Measurements from ENCODE around the gene FKBP1B. TPM values are rescaled to one million over a fixed set of nuclear protein-coding genes. Genes with fewer than 3 reads are reported as not detected.

FKBP1B gene
- total and polyA plus RNA-seq, 4 donors, result 5.9 to 24.8 (median 13.0) TPM

DNA sequence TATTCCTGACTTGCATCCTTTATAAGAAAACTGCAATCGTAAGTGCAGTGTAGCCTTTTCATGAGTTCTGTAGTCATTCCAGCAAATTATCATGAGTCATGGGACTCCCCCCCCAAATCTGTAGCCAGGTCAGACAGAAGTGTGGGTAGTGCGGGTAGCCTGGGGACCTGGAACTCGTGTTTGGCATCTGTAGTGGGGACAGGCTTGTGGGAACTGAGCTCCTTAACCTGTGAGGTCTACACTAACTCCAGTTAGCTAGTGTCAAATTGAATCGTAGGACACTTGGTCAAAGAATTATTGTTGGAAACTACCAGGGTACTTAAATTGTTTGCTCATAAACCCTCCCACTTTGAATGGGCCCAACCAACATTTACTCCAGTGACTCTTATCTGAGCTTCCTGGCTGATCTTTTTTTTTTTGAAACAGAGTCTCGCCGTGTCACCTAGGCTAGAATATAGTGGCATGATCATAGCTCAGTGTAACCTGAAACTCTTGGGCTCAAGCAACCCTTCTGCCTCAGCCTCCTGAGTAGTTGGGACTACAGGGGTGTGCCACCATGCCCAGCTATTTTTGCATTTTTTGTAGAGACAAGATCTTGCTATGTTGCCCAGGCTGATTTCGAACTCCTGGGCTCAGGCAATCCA, 61.2 kb downstream of the FKBP1B start:
- no peaks in the 10 kb centered on the region for H3K27me3 ChIP-seq (ENCODE audit: control insufficient read depth in 1 of 2, insufficient read depth in 2 of 2, low read length in 1 of 2)
- no peak for DNase-seq
- H3K4me1 ChIP-seq (ENCODE audit: control insufficient read depth in 1 of 2, insufficient read depth in 2 of 2, low read length in 2 of 2), result no peaks in the 10 kb centered on the region
- H3K9me3 ChIP-seq (ENCODE audit: control insufficient read depth, low read length), result peaks cover 1% of the 10 kb centered on the region
- intact Hi-C loops (cut with DNase I), result no loop called here
- peaks cover 0 to 2% of the 10 kb centered on the region in 2 donors for H3K36me3 ChIP-seq (ENCODE audit: control insufficient read depth in 1 of 2, insufficient read depth in 2 of 2, low read length in 1 of 2)
- no peak overlapping the region for H3K4me3 ChIP-seq (ENCODE audit: low read length in 2 of 2)
- no peak overlapping the region for H3K27ac ChIP-seq (ENCODE audit: low read depth in 1 of 2, low read length in 2 of 2)
- no peak for ATAC-seq (ENCODE audit: low FRiP score)
- WGBS, 2 donors, result 78 to 80% methylated on average over 7 of the region's 7 CpGs

DNA sequence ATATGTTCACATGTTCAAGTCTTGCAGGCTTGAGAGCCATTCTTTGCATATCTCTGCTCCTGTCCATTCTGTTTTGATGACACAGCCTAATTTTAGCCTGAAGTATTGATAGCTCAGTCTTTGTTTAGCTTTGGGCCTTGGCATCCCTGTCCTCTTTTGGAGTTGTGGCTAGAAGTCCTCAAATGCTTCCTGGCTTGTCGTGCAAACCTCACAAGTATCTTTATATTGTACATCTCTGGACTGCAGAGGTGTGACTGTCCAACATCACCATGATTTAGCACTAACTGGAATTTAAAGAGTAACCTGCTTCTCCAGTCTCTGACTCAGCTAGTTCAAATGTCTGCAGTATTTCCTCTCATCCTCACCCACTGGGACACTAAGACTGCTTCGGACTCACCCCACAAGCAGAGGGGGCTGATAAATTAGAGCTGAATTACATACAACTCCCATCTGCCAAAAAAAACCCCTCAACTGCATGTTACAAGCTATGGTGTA, 61.9 kb downstream of the FKBP1B start:
- no peaks in the 10 kb centered on the region for H3K27me3 ChIP-seq (ENCODE audit: control insufficient read depth in 1 of 2, insufficient read depth in 2 of 2, low read length in 1 of 2)
- peaks cover 0 to 2% of the 10 kb centered on the region in 2 donors for H3K36me3 ChIP-seq (ENCODE audit: control insufficient read depth in 1 of 2, insufficient read depth in 2 of 2, low read length in 1 of 2)
- no peaks in the 10 kb centered on the region for H3K4me1 ChIP-seq (ENCODE audit: control insufficient read depth in 1 of 2, insufficient read depth in 2 of 2, low read length in 2 of 2)
- intact Hi-C loops (cut with DNase I), result no loop called here
- no peak for ATAC-seq (ENCODE audit: low FRiP score)
- H3K27ac ChIP-seq (ENCODE audit: low read depth in 1 of 2, low read length in 2 of 2), result no peak overlapping the region
- H3K4me3 ChIP-seq (ENCODE audit: low read length in 2 of 2), result no peak overlapping the region
- WGBS, 2 donors, result 28 to 32% methylated on average over 2 of the region's 2 CpGs
- DNase-seq, result no peak
- H3K9me3 ChIP-seq (ENCODE audit: control insufficient read depth, low read length), result peaks cover 1% of the 10 kb centered on the region

Other genes with a start within 250 kb of the FKBP1B start
- 10 to 100 TPM; 33.4 to 45.8 TPM for gene ATAD2B, start 122.6 kb upstream of the FKBP1B start, total RNA-seq
- 1 to 10 TPM; 2.3 to 3.6 TPM for gene ATAD2B, start 122.6 kb upstream of the FKBP1B start, polyA plus RNA-seq
- 10 to 100 TPM; 16.8 to 19.5 TPM for gene UBXN2A, start 109.3 kb upstream of the FKBP1B start, total RNA-seq
- gene UBXN2A, start 109.3 kb upstream of the FKBP1B start, polyA plus RNA-seq, result 10 to 100 TPM; 10.0 to 11.5 TPM
- under 1 TPM; 0.33 to 0.42 TPM for gene MFSD2B, start 39.7 kb upstream of the FKBP1B start, total RNA-seq
- gene MFSD2B, start 39.7 kb upstream of the FKBP1B start, polyA plus RNA-seq, result under 1 TPM in 1 of 2 donors, not detected in 1; 0.05 TPM
- 10 to 100 TPM in 1 of 2 donors, 1 to 10 TPM in 1; 8.3 to 11.2 TPM for gene WDCP, start 2.4 kb upstream of the FKBP1B start, total RNA-seq
- 1 to 10 TPM; 1.3 to 3.5 TPM for gene WDCP, start 2.4 kb upstream of the FKBP1B start, polyA plus RNA-seq
- gene SF3B6, start 26.6 kb downstream of the FKBP1B start, total RNA-seq, result 10 to 100 TPM; 54.4 to 60.5 TPM
- gene SF3B6, start 26.6 kb downstream of the FKBP1B start, polyA plus RNA-seq, result 100 to 1,000 TPM; 115 to 158 TPM
- gene TP53I3, start 35.1 kb downstream of the FKBP1B start, total RNA-seq, result 10 to 100 TPM in 1 of 2 donors, 1 to 10 TPM in 1; 7.3 to 21.0 TPM
- gene TP53I3, start 35.1 kb downstream of the FKBP1B start, polyA plus RNA-seq, result 10 to 100 TPM; 30.2 to 35.5 TPM
- under 1 TPM in 1 of 2 donors, not detected in 1; 0.93 TPM for gene PFN4, start 73.6 kb downstream of the FKBP1B start, total RNA-seq
- gene PFN4, start 73.6 kb downstream of the FKBP1B start, polyA plus RNA-seq, result under 1 TPM; 0.26 to 0.63 TPM
- gene FAM228B, start 73.7 kb downstream of the FKBP1B start, total RNA-seq, result 10 to 100 TPM; 36.7 to 47.8 TPM
- 10 to 100 TPM; 30.0 to 31.1 TPM for gene FAM228B, start 73.7 kb downstream of the FKBP1B start, polyA plus RNA-seq
- gene FAM228A, start 125.3 kb downstream of the FKBP1B start, total RNA-seq, result 1 to 10 TPM; 1.7 to 3.9 TPM
- 1 to 10 TPM; 1.0 to 4.7 TPM for gene FAM228A, start 125.3 kb downstream of the FKBP1B start, polyA plus RNA-seq

Measured in aorta (tissue), 5 donors.